HG02943 (cell line): ENCODE measurements around the gene TRAPPC11.

Source experiments
- ATAC-seq: cut with Tn5 transposase; IDR thresholded peaks from one replicate; pipeline ENCODE4 v1.9.1; 2021; ENCODE audit warnings: mild to moderate bottlenecking, low read depth, moderate library complexity; ENCODE audit not compliant: unreplicated experiment

The TRAPPC11 gene

GRCh38 chr4:183755596-183755995 lies 96.5 kb downstream of the TRAPPC11 start:
- ATAC-seq = no peak

DNA sequence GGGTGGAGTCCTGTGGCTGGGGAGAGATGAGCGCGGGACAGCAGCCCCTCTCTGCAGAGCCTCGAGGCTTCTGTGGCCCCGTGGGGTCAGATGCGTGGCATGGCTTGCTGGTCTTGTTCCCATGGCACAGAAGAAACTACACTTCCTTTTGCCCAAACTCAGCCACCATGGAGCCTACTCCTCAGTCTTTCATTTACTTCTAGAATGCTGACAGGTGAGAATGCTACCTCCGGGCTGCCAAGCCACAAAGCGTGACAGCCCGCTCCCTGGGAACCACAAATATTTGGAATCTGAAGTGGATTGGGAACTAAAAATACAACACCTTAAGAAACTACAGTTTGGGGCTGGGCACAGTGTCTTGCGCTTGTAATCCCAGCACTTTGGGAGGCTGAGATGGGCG lies 98.0 kb downstream of the TRAPPC11 start:
- no peak for ATAC-seq

DNA sequence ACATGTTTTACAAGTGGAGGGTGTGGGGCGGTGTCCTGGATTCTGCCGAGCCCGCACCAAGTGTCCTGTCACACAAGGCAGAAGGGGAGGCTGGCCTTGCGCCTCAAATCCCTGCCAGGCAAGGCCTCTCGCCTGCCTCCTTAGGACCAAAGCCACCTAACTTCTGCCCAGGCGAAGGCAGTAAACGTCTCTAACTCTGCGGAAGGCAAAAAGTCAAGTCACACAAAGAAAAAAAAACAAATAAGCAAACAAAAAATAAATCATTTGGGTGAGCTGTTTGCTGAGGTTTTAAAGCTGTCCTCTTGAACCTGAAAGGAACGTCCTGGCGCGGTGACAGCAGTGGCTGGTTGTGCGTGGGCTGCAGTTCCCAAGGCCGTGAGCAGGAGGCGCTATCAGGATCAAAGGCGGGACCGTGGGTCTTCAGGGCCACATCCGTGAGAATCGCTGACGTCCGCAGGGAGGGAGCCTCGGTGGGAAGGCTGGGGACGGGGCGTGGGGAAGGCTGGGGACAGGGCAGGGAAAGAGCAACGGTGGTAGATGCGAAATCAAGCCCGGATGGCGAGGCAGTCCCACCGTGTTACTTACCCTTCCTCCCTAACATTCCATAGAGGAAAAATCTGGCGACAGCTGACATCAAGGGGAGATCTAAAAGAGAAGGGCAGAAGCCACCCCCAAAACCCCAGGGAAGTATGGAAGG lies 99.1 kb downstream of the TRAPPC11 start:
- ATAC-seq = no peak

- no peak for ATAC-seq
Measured at GRCh38 chr4:183758758-183759447, 99.8 kb downstream of the TRAPPC11 start.

DNA sequence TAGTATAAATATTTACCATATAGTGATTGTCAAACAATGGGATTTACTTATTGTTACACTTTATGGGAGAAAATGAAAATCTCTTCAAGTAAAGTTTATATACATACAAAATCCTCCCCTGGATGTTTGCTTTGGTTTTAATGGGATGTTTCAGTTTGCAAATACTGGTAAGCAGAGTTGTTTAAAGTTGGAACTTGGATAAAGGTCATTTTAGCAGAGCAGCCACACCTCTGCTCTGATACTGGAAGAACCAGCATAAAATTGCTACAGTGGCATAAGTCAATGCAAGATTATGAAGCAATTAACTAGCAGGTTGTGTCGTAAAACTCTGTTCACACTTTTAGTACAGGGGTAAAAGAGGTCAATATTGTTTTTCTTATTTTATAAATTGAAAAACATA lies 101.2 kb downstream of the TRAPPC11 start:
- no peak for ATAC-seq
